HG02938 (cell line): ENCODE measurements around the gene HOXA13.

ENCODE experiments used
- ATAC-seq: cut with Tn5 transposase; IDR thresholded peaks from one replicate; pipeline ENCODE4 v1.9.1; 2021; ENCODE audit warnings: mild to moderate bottlenecking, moderate library complexity; ENCODE audit not compliant: unreplicated experiment

The HOXA13 gene

GRCh38 chr7:27171637-27172314 is 28.1 kb downstream of the HOXA13 start:
- no peak for ATAC-seq

- ATAC-seq, result no peak
Observed at GRCh38 chr7:27171325-27171636, 28.6 kb downstream of the HOXA13 start.

GRCh38 chr7:27170426-27171324 is 29.2 kb downstream of the HOXA13 start:
- no peak for ATAC-seq

GRCh38 chr7:27169658-27170425 is 30.0 kb downstream of the HOXA13 start:
- no peak for ATAC-seq

GRCh38 chr7:27168265-27168947 is 31.5 kb downstream of the HOXA13 start:
- ATAC-seq, result no peak

GRCh38 chr7:27167916-27168264 is 32.0 kb downstream of the HOXA13 start:
- no peak for ATAC-seq

GRCh38 chr7:27166531-27167505 is 33.1 kb downstream of the HOXA13 start:
- ATAC-seq, result no peak

- no peak for ATAC-seq
Observed at GRCh38 chr7:27165996-27166530, 33.8 kb downstream of the HOXA13 start.

- ATAC-seq, result no peak
Observed at GRCh38 chr7:27165089-27165995, 34.5 kb downstream of the HOXA13 start, which contains the start of gene HOXA9. Gene HOXA9, minus strand, starts transcription at chr7:27165537. Its CDS starts 80 bp downstream, at chr7:27165457.

GRCh38 chr7:27164367-27165088 is 35.4 kb downstream of the HOXA13 start:
- no peak for ATAC-seq

GRCh38 chr7:27164045-27164366 is 35.9 kb downstream of the HOXA13 start:
- ATAC-seq, result no peak

GRCh38 chr7:27163288-27164044 is 36.4 kb downstream of the HOXA13 start:
- no peak for ATAC-seq

- ATAC-seq, result no peak
Observed at GRCh38 chr7:27162561-27163287, 37.2 kb downstream of the HOXA13 start.

- no peak for ATAC-seq
Observed at GRCh38 chr7:27161721-27162560, 38.0 kb downstream of the HOXA13 start.

- peak; percentile 10 for ATAC-seq
Observed at GRCh38 chr7:27161214-27161720, 38.6 kb downstream of the HOXA13 start.
